Subcutaneous abdominal adipose tissue (tissue), 5 donors: ENCODE results near the gene KRT23.

Experiments
- H3K27ac ChIP-seq: one replicate; pipeline ENCODE4 v1.7.0; 2013; ENCODE audit warnings: low read depth, mild to moderate bottlenecking, inconsistent platforms, low read length, moderate library complexity
- H3K27me3 ChIP-seq, 5 donors: one replicate each; pipeline ENCODE4 v1.7.0; 2013; ENCODE audit warnings: low read length in 5 of 5, inconsistent platforms in 1 of 5; ENCODE audit not compliant: control insufficient read depth in 5 of 5, insufficient read depth in 4 of 5
- H3K36me3 ChIP-seq, 5 donors: one replicate each; pipeline ENCODE4 v1.7.0; 2013; ENCODE audit warnings: low read length in 5 of 5; ENCODE audit not compliant: control insufficient read depth in 5 of 5, insufficient read depth in 5 of 5
- H3K4me1 ChIP-seq, 5 donors: one replicate each; pipeline ENCODE4 v1.7.0; 2013; ENCODE audit warnings: low read length in 5 of 5, mild to moderate bottlenecking in 3 of 5, moderate library complexity in 1 of 5; ENCODE audit not compliant: control insufficient read depth in 5 of 5, insufficient read depth in 5 of 5
- H3K4me3 ChIP-seq, 5 donors: one replicate each; pipeline ENCODE4 v1.7.0; 2013; ENCODE audit warnings: low read length in 5 of 5, low read depth in 1 of 5
- H3K9ac ChIP-seq, 5 donors: one replicate each; pipeline ENCODE4 v1.7.0; 2013; ENCODE audit warnings: low read length in 5 of 5, mild to moderate bottlenecking in 4 of 5, moderate library complexity in 3 of 5
- H3K9me3 ChIP-seq, 5 donors: one replicate each; pipeline ENCODE4 v1.7.0; 2013; ENCODE audit warnings: low read length in 5 of 5; ENCODE audit not compliant: control insufficient read depth in 5 of 5
- donor health status: healthy.
- donor health status: healthy.
- donor health status: healthy.
- donor health status: healthy.
- donor health status: healthy.

The KRT23 gene

DNA sequence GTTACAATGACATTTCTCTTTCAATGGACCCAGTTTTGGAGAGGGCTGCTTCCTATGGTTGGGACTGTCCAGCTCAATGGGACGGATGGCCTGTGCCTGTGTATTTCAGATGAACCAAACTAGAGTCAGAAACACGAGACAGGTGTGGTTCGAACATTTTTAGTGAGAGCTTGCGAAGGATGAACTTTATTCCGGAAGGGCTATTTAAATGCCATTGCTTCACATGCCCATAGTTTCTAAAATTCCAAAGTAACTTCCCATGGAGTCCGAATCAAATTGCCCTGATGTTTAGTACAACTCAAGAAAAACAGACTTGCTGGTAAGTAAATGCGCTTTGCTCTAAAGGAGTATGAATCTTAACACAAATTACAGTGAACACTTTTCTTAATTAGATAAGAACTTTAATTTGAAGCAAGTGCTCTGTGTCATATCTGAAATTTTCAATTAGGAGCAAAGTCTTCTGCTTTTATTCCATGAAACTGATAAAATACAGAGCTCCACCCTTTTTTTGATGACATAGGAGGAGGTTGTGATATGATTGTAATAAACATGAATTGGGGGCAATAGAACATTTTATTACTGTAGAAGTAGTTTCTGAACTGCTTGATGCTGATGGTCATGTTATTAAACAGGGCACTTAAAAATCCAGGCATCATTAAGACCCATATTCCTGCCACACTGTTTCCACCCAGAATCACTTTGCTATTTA, 53.7 kb downstream of the KRT23 start:
- no peak overlapping the region for H3K9ac ChIP-seq
- no peaks in the 10 kb centered on the region for H3K9me3 ChIP-seq
- peaks cover 0 to 6% (median 0%) of the 10 kb centered on the region in 5 donors for H3K27me3 ChIP-seq
- H3K36me3 ChIP-seq: no peaks in the 10 kb centered on the region
- no peak overlapping the region for H3K4me3 ChIP-seq
- H3K27ac ChIP-seq: no peak overlapping the region
- H3K4me1 ChIP-seq: no peaks in the 10 kb centered on the region

DNA sequence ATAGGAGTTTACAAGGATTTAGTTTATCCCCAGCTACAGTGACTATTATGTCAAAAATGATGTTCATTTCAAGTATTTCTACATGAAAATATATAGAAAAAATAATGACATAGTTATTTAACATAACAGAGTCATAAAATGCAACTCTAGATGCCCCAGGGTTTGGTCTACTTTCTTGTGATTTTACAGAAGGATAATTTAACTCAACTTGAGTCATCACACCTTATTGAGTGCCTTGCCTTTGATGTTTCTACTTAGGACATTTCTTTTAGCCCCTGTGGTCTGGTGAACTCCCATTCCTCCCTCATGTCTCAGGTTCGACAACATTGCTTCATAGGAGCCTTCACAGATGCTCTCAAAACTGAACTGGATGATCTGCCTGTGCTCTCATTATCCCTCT, 54.4 kb downstream of the KRT23 start:
- no peak overlapping the region for H3K9ac ChIP-seq
- H3K27ac ChIP-seq: no peak overlapping the region
- H3K27me3 ChIP-seq: peaks cover 0 to 6% (median 0%) of the 10 kb centered on the region in 5 donors
- H3K4me3 ChIP-seq: no peak overlapping the region
- H3K36me3 ChIP-seq: no peaks in the 10 kb centered on the region
- H3K9me3 ChIP-seq: no peaks in the 10 kb centered on the region
- H3K4me1 ChIP-seq: no peaks in the 10 kb centered on the region

- H3K27me3 ChIP-seq: no peaks in the 10 kb centered on the region
- no peak overlapping the region for H3K27ac ChIP-seq
- H3K36me3 ChIP-seq: no peaks in the 10 kb centered on the region
- H3K9me3 ChIP-seq: no peaks in the 10 kb centered on the region
- H3K4me3 ChIP-seq: no peak overlapping the region
- no peaks in the 10 kb centered on the region for H3K4me1 ChIP-seq
- H3K9ac ChIP-seq: no peak overlapping the region
Observed at GRCh38 chr17:40879026-40879425, 58.4 kb downstream of the KRT23 start.

DNA sequence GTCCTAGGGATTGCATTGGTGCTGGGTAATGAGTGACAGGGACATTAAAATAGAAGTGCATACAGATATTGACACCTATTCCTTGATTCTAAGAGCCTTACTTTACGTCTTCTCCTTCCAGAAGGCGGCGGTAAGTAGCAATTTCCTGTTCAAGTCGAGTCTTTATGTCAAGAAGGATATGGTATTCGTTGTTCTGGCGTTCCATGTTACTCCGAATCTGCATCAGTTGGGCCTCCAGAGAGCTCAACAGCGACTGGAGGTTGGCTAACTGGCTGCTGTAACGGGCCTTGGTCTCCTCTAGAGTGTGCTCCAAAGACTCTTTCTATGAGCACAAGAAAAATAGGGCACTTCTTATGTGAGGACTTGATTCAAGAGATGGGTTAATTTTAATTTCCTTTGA, 59.4 kb downstream of the KRT23 start:
- no peaks in the 10 kb centered on the region for H3K27me3 ChIP-seq
- no peaks in the 10 kb centered on the region for H3K36me3 ChIP-seq
- no peaks in the 10 kb centered on the region for H3K9me3 ChIP-seq
- H3K4me3 ChIP-seq: no peak overlapping the region
- no peak overlapping the region for H3K9ac ChIP-seq
- H3K4me1 ChIP-seq: no peaks in the 10 kb centered on the region
- H3K27ac ChIP-seq: no peak overlapping the region

GRCh38 chr17:40873801-40874200, 63.6 kb downstream of the KRT23 start:
- no peaks in the 10 kb centered on the region for H3K4me1 ChIP-seq
- H3K36me3 ChIP-seq: no peaks in the 10 kb centered on the region
- no peaks in the 10 kb centered on the region for H3K9me3 ChIP-seq
- H3K4me3 ChIP-seq: no peak overlapping the region
- peaks cover 0 to 4% (median 0%) of the 10 kb centered on the region in 5 donors for H3K27me3 ChIP-seq
- no peak overlapping the region for H3K9ac ChIP-seq
- no peak overlapping the region for H3K27ac ChIP-seq

- no peaks in the 10 kb centered on the region for H3K36me3 ChIP-seq
- no peak overlapping the region for H3K27ac ChIP-seq
- no peak overlapping the region for H3K4me3 ChIP-seq
- H3K9me3 ChIP-seq: no peaks in the 10 kb centered on the region
- H3K27me3 ChIP-seq: peaks cover 0 to 4% (median 0%) of the 10 kb centered on the region in 5 donors
- no peaks in the 10 kb centered on the region for H3K4me1 ChIP-seq
- H3K9ac ChIP-seq: no peak overlapping the region
Observed at GRCh38 chr17:40873255-40873654, 64.2 kb downstream of the KRT23 start.
